ENCODE data around the gene SHPK. TPM values are rescaled to one million over a fixed set of nuclear protein-coding genes. Genes with fewer than 3 reads are reported as not detected.

The SHPK gene
- total RNA-seq, 1 donor from 2014 or later = 9.0 TPM

DNA sequence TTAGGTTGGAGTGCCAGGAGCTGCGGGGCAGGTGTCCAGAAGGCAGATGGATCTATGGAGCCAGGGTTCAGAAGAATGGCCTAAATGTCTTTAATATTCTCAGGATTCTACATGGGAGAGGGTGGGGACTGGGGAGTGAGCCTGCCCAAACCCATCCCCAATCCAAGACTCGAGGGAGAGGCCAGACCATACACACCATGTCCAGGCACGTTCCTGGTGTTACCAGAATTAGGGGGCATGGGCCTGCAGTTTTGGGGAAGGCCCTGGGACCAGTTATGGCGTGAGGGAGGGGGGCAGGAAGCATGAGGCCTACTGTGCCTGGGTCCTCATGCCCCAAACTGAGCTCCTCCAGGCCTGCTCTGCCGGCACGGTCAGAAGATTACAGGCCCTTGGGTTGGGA lies 30.5 kb upstream of the SHPK start:
- TF ChIP-seq, protein P1, sequence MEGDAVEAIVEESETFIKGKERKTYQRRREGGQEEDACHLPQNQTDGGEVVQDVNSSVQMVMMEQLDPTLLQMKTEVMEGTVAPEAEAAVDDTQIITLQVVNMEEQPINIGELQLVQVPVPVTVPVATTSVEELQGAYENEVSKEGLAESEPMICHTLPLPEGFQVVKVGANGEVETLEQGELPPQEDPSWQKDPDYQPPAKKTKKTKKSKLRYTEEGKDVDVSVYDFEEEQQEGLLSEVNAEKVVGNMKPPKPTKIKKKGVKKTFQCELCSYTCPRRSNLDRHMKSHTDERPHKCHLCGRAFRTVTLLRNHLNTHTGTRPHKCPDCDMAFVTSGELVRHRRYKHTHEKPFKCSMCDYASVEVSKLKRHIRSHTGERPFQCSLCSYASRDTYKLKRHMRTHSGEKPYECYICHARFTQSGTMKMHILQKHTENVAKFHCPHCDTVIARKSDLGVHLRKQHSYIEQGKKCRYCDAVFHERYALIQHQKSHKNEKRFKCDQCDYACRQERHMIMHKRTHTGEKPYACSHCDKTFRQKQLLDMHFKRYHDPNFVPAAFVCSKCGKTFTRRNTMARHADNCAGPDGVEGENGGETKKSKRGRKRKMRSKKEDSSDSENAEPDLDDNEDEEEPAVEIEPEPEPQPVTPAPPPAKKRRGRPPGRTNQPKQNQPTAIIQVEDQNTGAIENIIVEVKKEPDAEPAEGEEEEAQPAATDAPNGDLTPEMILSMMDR (IDR thresholded peaks at IDR 0.05; ENCODE audit: insufficient read depth, low read length, severe bottlenecking) = no peak
- Histone ChIP-seq H3K36me3 (ENCODE audit: control insufficient read depth, insufficient read depth, low read length) (peaks cover 25% of the 10 kb centered on the region), H3K4me3 (ENCODE audit: low read depth, low read length) (peak overlapping the region; percentile 19), H3K27me3 (ENCODE audit: control insufficient read depth, insufficient read depth, low read length) (no peaks in the 10 kb centered on the region)
- peak; percentile 82 for FAIRE-seq
- DNase-seq (ENCODE audit: low read depth) = peak; percentile 65

DNA sequence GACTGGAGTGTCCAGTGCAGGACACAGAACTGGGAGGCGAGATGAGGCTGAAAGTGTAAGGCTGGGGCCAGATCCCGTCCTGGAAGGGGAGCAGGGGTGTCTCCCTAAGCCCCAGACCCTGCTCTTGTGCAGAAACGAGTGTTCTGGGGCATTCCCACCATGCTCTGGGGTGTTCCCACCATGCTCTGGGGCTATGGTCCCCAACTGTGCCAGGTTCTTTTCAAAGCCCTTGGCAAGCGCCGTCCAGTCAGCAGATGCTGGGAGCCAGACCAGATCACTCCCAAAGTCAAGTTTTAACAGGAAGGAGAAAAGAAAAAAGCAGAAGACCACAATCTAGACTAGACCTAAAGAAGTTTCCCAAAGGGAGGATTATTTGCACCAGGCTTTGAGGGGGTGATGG lies 29.8 kb upstream of the SHPK start:
- no peak for DNase-seq (ENCODE audit: low read depth)
- TF ChIP-seq, protein P1 (IDR thresholded peaks at IDR 0.05; ENCODE audit: insufficient read depth, low read length, severe bottlenecking) = no peak
- FAIRE-seq = no peak
- no peaks in the 10 kb centered on the region for H3K27me3 ChIP-seq (ENCODE audit: control insufficient read depth, insufficient read depth, low read length)
- peaks cover 25% of the 10 kb centered on the region for H3K36me3 ChIP-seq (ENCODE audit: control insufficient read depth, insufficient read depth, low read length)
- H3K4me3 ChIP-seq (ENCODE audit: low read depth, low read length) = no peak overlapping the region

DNA sequence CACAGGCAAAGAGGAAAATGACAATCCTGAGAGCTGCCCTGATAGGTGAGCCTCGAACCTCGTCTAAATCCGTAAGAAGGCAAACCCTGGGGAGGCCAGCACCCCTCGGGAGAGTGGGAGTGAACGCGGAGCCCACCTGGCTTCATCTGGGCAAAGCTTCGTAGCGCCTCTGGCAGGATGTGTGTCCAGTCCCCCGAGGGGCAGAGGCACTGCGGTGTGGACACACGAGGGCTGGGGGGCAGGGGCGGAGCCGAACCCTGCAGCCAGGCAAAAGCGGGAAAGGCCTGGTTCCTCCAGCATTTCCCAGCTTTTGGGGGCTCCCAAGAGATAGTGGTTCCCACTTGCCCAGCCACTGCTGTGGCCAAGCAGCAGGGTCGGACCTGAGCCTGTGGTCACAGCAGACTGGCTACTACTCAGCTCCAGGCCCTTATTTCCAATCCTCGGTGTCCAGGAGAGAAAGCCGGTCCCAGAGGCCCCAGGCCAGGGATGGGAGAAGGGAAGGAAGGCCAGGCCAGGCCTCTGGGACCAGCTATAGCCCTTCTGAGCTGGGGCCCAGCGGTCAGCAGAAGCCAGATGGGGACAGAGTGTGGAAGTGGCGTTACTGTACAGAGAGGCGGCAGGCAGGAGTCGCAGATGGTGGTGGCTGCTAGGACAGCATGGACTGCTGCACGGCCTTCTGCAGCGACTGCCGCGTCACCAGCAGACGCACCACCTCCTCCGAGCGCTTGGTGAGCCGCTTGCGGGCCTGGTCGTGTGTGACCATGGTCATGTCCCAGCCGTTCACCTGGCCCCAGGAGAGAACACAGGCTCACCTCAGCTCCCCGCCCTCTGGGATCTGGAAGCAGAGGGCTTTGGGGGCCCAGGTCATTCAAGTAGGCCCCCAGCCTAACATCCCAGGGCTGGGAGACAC lies 27.3 kb upstream of the SHPK start:
- no peak for DNase-seq (ENCODE audit: low read depth)
- Histone ChIP-seq H3K4me3 (ENCODE audit: low read depth, low read length) (no peak overlapping the region), H3K36me3 (ENCODE audit: control insufficient read depth, insufficient read depth, low read length) (peaks cover 25% of the 10 kb centered on the region), H3K27me3 (ENCODE audit: control insufficient read depth, insufficient read depth, low read length) (no peaks in the 10 kb centered on the region)
- FAIRE-seq = no peak
- TF ChIP-seq, protein P1 (IDR thresholded peaks at IDR 0.05; ENCODE audit: insufficient read depth, low read length, severe bottlenecking) = no peak

DNA sequence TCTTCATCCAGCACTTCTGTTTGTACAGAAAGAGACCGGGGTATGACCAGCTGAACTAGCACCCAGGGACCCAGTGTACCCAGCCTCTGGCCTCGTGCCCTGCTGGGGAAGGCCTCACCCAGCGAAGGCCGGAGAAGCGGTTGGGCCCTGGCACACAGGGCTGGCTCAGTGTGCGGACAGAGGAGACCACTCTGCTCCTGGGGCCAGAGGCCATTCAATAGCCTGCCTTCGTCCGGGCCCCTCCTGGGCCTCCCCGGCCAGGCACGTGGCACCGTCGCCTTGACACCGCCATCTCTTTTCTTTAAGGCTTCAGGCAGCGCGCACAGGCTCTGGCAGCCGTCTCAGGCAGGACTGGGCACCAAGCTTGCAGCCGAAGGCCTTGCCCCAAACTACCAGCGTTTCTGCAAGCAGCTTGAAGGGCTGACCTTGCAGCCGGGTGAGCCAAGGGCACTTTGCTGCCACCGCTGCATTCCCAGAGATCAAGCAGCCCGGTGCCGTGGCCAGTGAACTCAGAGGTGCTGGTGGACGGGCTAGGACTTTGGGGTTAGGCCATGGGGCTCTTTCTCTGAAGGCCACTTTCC lies 24.4 kb upstream of the SHPK start:
- no peak overlapping the region for H3K4me3 ChIP-seq (ENCODE audit: low read depth, low read length)
- no peak for DNase-seq (ENCODE audit: low read depth)
- H3K27me3 ChIP-seq (ENCODE audit: control insufficient read depth, insufficient read depth, low read length) = no peaks in the 10 kb centered on the region
- no peak for FAIRE-seq
- TF ChIP-seq, protein P1 (IDR thresholded peaks at IDR 0.05; ENCODE audit: insufficient read depth, low read length, severe bottlenecking) = no peak
- H3K36me3 ChIP-seq (ENCODE audit: control insufficient read depth, insufficient read depth, low read length) = peaks cover 19% of the 10 kb centered on the region

DNA sequence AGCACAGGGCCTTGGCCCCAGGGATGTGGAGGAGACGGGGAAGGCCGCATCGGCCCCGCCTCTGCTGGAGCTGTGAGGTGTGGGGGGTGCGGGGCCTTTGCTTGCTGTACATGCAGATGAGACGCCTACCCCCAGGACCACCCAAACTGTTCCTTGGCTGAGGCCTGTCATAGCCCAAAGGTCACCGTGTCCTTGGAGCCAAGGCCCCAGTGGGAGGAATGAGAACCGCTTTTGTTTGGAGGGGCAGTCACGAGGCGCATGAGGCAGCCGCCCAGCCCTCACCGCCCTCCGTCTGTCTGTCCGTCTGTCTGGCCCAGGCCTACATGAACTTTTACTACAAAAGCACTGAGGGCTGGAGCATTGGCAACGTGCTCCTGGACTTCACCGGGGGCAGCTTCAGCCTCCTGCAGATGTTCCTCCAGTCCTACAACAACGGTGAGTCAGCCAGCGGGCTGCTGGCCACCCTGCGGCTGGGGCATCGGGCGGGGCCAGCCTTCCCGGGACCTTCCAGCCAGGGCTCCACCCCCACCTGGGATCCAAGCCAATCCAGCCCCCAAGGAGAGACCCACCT lies 23.6 kb upstream of the SHPK start:
- no peak for FAIRE-seq
- H3K27me3 ChIP-seq (ENCODE audit: control insufficient read depth, insufficient read depth, low read length) = no peaks in the 10 kb centered on the region
- TF ChIP-seq, protein P1 (IDR thresholded peaks at IDR 0.05; ENCODE audit: insufficient read depth, low read length, severe bottlenecking) = peak; percentile 16
- DNase-seq (ENCODE audit: low read depth) = peak; percentile 66
- no peak overlapping the region for H3K4me3 ChIP-seq (ENCODE audit: low read depth, low read length)
- H3K36me3 ChIP-seq (ENCODE audit: control insufficient read depth, insufficient read depth, low read length) = peaks cover 16% of the 10 kb centered on the region
